NK-92 (cell line): Measurements from ENCODE around the gene AQP3.
"Not testable (repeated sequence)": the region's sequence is repeated elsewhere in the genome, so short reads cannot be mapped to it uniquely, and the experiment has no call there.

Source experiments
- DNase-seq: peaks from one replicate; lab custom pipeline; 2025; ENCODE audit not compliant: unreplicated experiment; lab: John Stamatoyannopoulos, UW

Gene AQP3

GRCh38 chr9:33465596-33466564, 18.5 kb upstream of the AQP3 start:
- no peak for DNase-seq

GRCh38 chr9:33465096-33465495, 17.7 kb upstream of the AQP3 start:
- DNase-seq: no peak

GRCh38 chr9:33464045-33464636, 16.7 kb upstream of the AQP3 start:
- no peak for DNase-seq

GRCh38 chr9:33463151-33463550, 15.8 kb upstream of the AQP3 start:
- DNase-seq: no peak

- no peak for DNase-seq
These were observed 14.1 kb upstream of the AQP3 start for GRCh38 chr9:33461492-33461891.

- DNase-seq: no peak
These were observed 13.5 kb upstream of the AQP3 start for GRCh38 chr9:33460854-33461253.

- no peak for DNase-seq
These were observed 11.7 kb upstream of the AQP3 start for GRCh38 chr9:33459115-33459514.

- DNase-seq: no peak
These were observed 11.1 kb upstream of the AQP3 start for GRCh38 chr9:33458444-33458843.

GRCh38 chr9:33455945-33456344, 8.6 kb upstream of the AQP3 start:
- no peak for DNase-seq

- DNase-seq: not testable (repeated sequence)
These were observed 8.1 kb upstream of the AQP3 start for GRCh38 chr9:33455456-33455855.

- DNase-seq: not testable (repeated sequence)
These were observed 7.3 kb upstream of the AQP3 start for GRCh38 chr9:33454661-33455026.

- DNase-seq: no peak
These were observed 6.7 kb upstream of the AQP3 start for GRCh38 chr9:33453999-33454660.

- DNase-seq: no peak
These were observed 6.0 kb upstream of the AQP3 start for GRCh38 chr9:33453286-33453860.

- no peak for DNase-seq
These were observed 5.5 kb upstream of the AQP3 start for GRCh38 chr9:33452828-33453271.

GRCh38 chr9:33450621-33451146, 3.3 kb upstream of the AQP3 start:
- no peak for DNase-seq

- DNase-seq: no peak
These were observed 2.3 kb upstream of the AQP3 start for GRCh38 chr9:33449715-33450114.

GRCh38 chr9:33447799-33448553, 583 bp upstream of the AQP3 start:
- no peak for DNase-seq

GRCh38 chr9:33446240-33446945, 1.0 kb downstream of the AQP3 start:
- no peak for DNase-seq

GRCh38 chr9:33445389-33446239, 1.8 kb downstream of the AQP3 start:
- no peak for DNase-seq
